Measurements from ENCODE around the gene ELOVL3. TPM values are rescaled to one million over a fixed set of nuclear protein-coding genes. Genes with fewer than 3 reads are reported as not detected.
"Not testable (repeated sequence)": the region's sequence is repeated elsewhere in the genome, so short reads cannot be mapped to it uniquely, and the experiment has no call there.

ELOVL3 gene
- total RNA-seq, 4 donors from 2014 or later, result 0.51 TPM; not detected in 3

DNA sequence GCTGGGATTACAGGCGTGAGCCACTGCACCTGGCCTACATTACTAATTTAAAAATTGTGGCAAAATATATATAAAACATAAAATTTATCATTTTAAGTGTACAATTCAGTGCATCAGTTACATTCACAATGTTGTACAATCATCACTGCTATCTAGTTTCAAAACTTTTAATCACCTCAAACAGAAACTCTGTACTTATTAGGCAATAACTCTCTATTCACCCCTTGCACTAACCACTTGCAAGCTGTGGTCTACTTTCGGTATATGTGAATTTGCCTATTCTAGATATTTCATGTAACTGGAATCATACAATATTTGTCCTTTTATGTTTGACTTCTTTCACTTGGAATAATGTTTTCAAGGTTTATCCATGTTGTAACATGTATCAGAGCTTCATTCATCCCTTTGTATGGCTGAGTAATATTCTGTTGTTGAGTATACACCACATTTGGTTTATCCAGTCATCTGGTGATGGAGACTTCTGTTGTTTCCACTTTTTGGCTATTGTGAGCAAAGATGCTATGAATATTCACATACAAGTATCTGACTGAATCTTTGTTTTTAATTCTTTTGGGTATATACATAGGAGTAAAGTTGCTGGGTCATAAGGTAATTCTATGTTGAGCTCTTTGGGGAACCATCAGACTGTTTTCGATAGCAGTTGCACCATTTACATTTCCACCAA, 14.3 kb upstream of the ELOVL3 start:
- Histone ChIP-seq H3K27ac (no peak overlapping the region), H3K36me3 (no peaks in the 10 kb centered on the region), H3K9me3 (no peaks in the 10 kb centered on the region), H3K4me1 (no peaks in the 10 kb centered on the region), H3K4me3 (no peak overlapping the region), H3K27me3 (no peaks in the 10 kb centered on the region)
- DNase-seq, result no peak
- intact Hi-C loops (cut with DNase I; ENCODE audit: low total_unique reads), result no loop called here
- TF ChIP-seq, protein P1, sequence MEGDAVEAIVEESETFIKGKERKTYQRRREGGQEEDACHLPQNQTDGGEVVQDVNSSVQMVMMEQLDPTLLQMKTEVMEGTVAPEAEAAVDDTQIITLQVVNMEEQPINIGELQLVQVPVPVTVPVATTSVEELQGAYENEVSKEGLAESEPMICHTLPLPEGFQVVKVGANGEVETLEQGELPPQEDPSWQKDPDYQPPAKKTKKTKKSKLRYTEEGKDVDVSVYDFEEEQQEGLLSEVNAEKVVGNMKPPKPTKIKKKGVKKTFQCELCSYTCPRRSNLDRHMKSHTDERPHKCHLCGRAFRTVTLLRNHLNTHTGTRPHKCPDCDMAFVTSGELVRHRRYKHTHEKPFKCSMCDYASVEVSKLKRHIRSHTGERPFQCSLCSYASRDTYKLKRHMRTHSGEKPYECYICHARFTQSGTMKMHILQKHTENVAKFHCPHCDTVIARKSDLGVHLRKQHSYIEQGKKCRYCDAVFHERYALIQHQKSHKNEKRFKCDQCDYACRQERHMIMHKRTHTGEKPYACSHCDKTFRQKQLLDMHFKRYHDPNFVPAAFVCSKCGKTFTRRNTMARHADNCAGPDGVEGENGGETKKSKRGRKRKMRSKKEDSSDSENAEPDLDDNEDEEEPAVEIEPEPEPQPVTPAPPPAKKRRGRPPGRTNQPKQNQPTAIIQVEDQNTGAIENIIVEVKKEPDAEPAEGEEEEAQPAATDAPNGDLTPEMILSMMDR (IDR thresholded peaks at IDR 0.05), result no peak
- no peak for TF ChIP-seq POLR2A (IDR thresholded peaks at IDR 0.05)

DNA sequence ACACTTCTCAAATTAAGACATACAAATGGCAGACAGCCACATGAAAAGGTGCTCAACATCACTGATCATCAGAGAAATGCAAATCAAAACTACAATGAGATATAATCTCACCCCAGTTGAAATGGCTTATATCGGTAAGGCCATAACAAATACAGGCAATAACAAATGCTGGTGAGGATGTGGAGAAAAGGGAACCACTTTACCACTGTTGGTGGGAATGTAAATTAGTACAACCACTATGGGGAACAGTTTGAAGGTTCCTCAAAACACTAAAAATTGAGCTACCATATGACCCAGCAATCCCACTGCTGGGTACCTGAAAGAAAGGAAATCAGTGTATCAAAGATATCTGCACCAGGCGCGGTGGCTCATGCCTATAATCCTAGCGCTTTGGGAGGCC, 12.5 kb upstream of the ELOVL3 start:
- H3K27me3 ChIP-seq; H3K27ac ChIP-seq; H3K4me1 ChIP-seq; H3K4me3 ChIP-seq; intact Hi-C loops (cut with DNase I; ENCODE audit: low total_unique reads); DNase-seq; H3K36me3 ChIP-seq; H3K9me3 ChIP-seq: not testable (repeated sequence)

DNA sequence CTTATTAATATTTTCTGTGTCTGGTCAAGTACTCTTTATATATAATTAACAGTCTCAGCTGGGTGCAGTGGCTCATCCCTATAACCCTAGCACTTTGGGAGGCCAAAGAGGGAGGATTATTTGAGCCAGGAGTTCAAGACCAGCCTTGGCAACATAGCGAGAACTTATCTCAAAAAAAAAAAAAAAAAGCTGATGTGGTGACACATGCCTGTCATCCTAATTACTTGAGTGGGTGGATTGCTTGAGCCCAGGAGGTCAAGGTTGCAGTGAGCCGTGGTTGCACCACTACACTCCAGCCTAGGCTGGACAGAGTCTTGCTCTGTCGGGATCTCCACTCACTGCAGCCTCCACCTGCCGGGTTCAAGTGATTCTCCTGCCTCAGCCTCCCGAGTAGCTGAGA, 6.7 kb upstream of the ELOVL3 start:
- DNase-seq, result no peak
- H3K27me3 ChIP-seq, result no peaks in the 10 kb centered on the region
- TF ChIP-seq, protein P1 (IDR thresholded peaks at IDR 0.05), result no peak
- TF ChIP-seq POLR2A (IDR thresholded peaks at IDR 0.05), result no peak
- no peak overlapping the region for H3K4me3 ChIP-seq
- no peaks in the 10 kb centered on the region for H3K4me1 ChIP-seq
- H3K36me3 ChIP-seq, result no peaks in the 10 kb centered on the region
- H3K9me3 ChIP-seq, result no peaks in the 10 kb centered on the region
- no peak overlapping the region for H3K27ac ChIP-seq
- intact Hi-C loops (cut with DNase I; ENCODE audit: low total_unique reads), result no loop called here

DNA sequence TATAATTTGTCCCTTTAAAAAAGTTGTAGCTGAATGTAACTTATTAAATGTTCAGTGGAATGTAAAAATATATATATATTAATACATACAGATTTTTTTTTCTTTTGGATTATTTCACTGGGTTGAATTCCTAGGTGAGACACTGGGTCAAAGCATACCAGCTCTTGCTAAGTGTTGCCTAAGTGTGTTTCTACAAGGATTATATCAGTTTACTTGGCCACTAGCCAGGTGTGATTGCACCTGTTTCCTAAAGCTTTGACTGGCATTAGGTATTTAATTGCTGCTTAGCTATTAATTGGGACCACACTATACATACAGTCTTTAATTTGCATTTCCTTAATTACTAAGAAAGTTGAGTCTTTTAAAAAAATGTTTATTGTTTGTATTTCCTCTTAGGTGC, 5.5 kb upstream of the ELOVL3 start:
- Histone ChIP-seq H3K36me3 (no peaks in the 10 kb centered on the region), H3K4me3 (no peak overlapping the region), H3K27ac (no peak overlapping the region), H3K4me1 (no peaks in the 10 kb centered on the region), H3K9me3 (no peaks in the 10 kb centered on the region), H3K27me3 (no peaks in the 10 kb centered on the region)
- TF ChIP-seq POLR2A (IDR thresholded peaks at IDR 0.05), result no peak
- TF ChIP-seq, protein P1 (IDR thresholded peaks at IDR 0.05), result no peak
- intact Hi-C loops (cut with DNase I; ENCODE audit: low total_unique reads), result no loop called here
- no peak for DNase-seq

DNA sequence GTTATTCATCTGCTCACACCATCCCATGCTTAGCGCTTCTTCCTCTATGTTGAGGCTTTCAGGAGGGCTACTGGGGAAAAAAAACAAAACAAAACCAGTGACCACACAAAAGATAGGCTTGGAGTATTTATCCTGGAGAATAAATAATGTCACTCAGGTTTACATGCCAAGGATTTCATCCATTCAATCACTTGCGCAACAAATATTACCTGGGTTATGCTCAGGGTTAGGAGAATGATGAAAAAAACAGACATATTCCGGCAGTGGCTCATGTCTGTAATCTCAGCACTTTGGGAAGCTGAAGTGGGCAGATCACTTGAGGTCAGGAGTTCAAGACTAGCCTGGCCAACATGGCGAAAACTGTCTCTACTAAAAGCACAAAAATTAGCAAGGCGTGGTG, 3.3 kb upstream of the ELOVL3 start:
- H3K27me3 ChIP-seq, result no peaks in the 10 kb centered on the region
- intact Hi-C loops (cut with DNase I; ENCODE audit: low total_unique reads), result no loop called here
- no peaks in the 10 kb centered on the region for H3K4me1 ChIP-seq
- no peak overlapping the region for H3K4me3 ChIP-seq
- no peaks in the 10 kb centered on the region for H3K36me3 ChIP-seq
- no peak for TF ChIP-seq POLR2A (IDR thresholded peaks at IDR 0.05)
- TF ChIP-seq, protein P1 (IDR thresholded peaks at IDR 0.05), result no peak
- no peak overlapping the region for H3K27ac ChIP-seq
- no peak for DNase-seq
- no peaks in the 10 kb centered on the region for H3K9me3 ChIP-seq

DNA sequence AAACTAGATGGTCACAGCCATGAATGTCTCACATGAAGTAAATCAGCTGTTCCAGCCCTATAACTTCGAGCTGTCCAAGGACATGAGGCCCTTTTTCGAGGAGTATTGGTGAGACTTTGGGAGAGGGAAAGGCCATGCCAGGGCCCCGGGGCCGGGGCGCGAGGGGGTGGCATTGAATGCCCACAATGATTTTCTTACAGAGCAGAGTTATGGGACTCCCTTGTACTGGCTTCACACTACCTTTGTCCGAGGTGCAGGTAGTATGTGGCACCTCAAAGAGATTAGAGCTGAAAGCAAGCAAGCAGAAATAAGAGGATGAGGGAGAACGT, 407 bp downstream of the ELOVL3 start:
- Histone ChIP-seq H3K4me3 (peak overlapping the region in 1 of 2 donors; percentile 25), H3K36me3 (no peaks in the 10 kb centered on the region), H3K27ac (peak overlapping the region in 1 of 2 donors; percentile 36), H3K9me3 (no peaks in the 10 kb centered on the region), H3K27me3 (peaks cover 7 to 8% of the 10 kb centered on the region in 2 donors), H3K4me1 (peaks cover 0 to 15% of the 10 kb centered on the region in 2 donors)
- no peak for DNase-seq
- intact Hi-C loops (cut with DNase I; ENCODE audit: low total_unique reads), result no loop called here
- no peak for TF ChIP-seq POLR2A (IDR thresholded peaks at IDR 0.05)
- TF ChIP-seq, protein P1 (IDR thresholded peaks at IDR 0.05), result no peak
